Ishikawa (cell line): ENCODE measurements around the gene IFT43.

Experiments
- CEBPB ChIP-seq: IDR thresholded peaks from 2 replicates; pipeline ENCODE4 v1.6.1; 2012
- CREB1 ChIP-seq: IDR thresholded peaks from 2 replicates; pipeline ENCODE4 v1.6.1; 2012; ENCODE audit warnings: low read depth
- EGR1 ChIP-seq: IDR thresholded peaks from 2 replicates; pipeline ENCODE4 v1.6.1; 2012
- EP300 ChIP-seq: IDR thresholded peaks from 2 replicates; pipeline ENCODE4 v1.6.1; 2012; ENCODE audit warnings: borderline replicate concordance
- FOXM1 ChIP-seq: IDR thresholded peaks from 2 replicates; pipeline ENCODE4 v1.6.1; 2012; ENCODE audit warnings: low read depth, borderline replicate concordance
- MAX ChIP-seq: IDR thresholded peaks from 2 replicates; pipeline ENCODE4 v1.6.1; 2012
- NFIC ChIP-seq: IDR thresholded peaks from 2 replicates; pipeline ENCODE4 v1.6.1; 2012
- RAD21 ChIP-seq: IDR thresholded peaks from 2 replicates; pipeline ENCODE4 v1.6.1; 2012; ENCODE audit warnings: low read depth
- REST ChIP-seq: IDR thresholded peaks from 2 replicates; pipeline ENCODE4 v1.6.1; 2012; ENCODE audit warnings: low read depth, mild to moderate bottlenecking
- TAF1 ChIP-seq: IDR thresholded peaks from 2 replicates; pipeline ENCODE4 v1.6.1; 2012; ENCODE audit warnings: low read depth, mild to moderate bottlenecking
- TCF12 ChIP-seq: IDR thresholded peaks from 2 replicates; pipeline ENCODE4 v1.6.1; 2012; ENCODE audit warnings: low read depth
- TEAD4 ChIP-seq: IDR thresholded peaks from 2 replicates; pipeline ENCODE4 v1.6.1; 2012
- USF1 ChIP-seq: IDR thresholded peaks from 2 replicates; pipeline ENCODE4 v1.6.1; 2012
- YY1 ChIP-seq: IDR thresholded peaks from 2 replicates; pipeline ENCODE4 v1.6.1; 2012; ENCODE audit warnings: low read depth
- ZBTB7A ChIP-seq: IDR thresholded peaks from 2 replicates; pipeline ENCODE4 v1.6.1; 2012; ENCODE audit warnings: low read depth

The IFT43 gene

GRCh38 chr14:75952489-75952888 lies 33.1 kb upstream of the IFT43 start:
- TF ChIP-seq EP300 (no peak), YY1 (no peak), REST (no peak), FOXM1 (no peak), CEBPB (no peak), TEAD4 (no peak), MAX (no peak), TAF1 (no peak), EGR1 (no peak), NFIC (no peak), ZBTB7A (no peak), CREB1 (no peak), TCF12 (no peak)

- no peak for TF ChIP-seq TCF12
- no peak for TF ChIP-seq MAX
- TF ChIP-seq CEBPB = no peak
- TF ChIP-seq EP300 = no peak
- TF ChIP-seq TEAD4 = no peak
Measured at GRCh38 chr14:75959031-75959430, 26.5 kb upstream of the IFT43 start.

GRCh38 chr14:75960231-75960630 lies 25.3 kb upstream of the IFT43 start:
- TF ChIP-seq USF1 = no peak
- no peak for TF ChIP-seq NFIC
- TF ChIP-seq TCF12 = no peak
- TF ChIP-seq REST = no peak

- no peak for TF ChIP-seq CREB1
- TF ChIP-seq USF1 = peak; percentile 33; the same call in 1 of the 2 replicates
- no peak for TF ChIP-seq TAF1
- no peak for TF ChIP-seq ZBTB7A
Measured at GRCh38 chr14:75961662-75962061, 23.9 kb upstream of the IFT43 start.

- TF ChIP-seq CREB1 = no peak
- no peak for TF ChIP-seq REST
- no peak for TF ChIP-seq NFIC
- no peak for TF ChIP-seq TCF12
- TF ChIP-seq TEAD4 = no peak
- TF ChIP-seq USF1 = no peak
- no peak for TF ChIP-seq YY1
- no peak for TF ChIP-seq EP300
- no peak for TF ChIP-seq ZBTB7A
- TF ChIP-seq CEBPB = no peak
- TF ChIP-seq RAD21 = no peak
- no peak for TF ChIP-seq MAX
- no peak for TF ChIP-seq FOXM1
- TF ChIP-seq TAF1 = no peak
- no peak for TF ChIP-seq EGR1
Measured at GRCh38 chr14:75967866-75968265, 17.7 kb upstream of the IFT43 start.
